ENCODE measurements around the gene MSX1. TPM values are rescaled to one million over a fixed set of nuclear protein-coding genes. Genes with fewer than 3 reads are reported as not detected.

MSX1 gene
- total and polyA plus RNA-seq, 2 donors (not counting 3 experiments of a cell fraction or from before 2014, with no cell fraction given), result 5.0 to 6.2 TPM

DNA sequence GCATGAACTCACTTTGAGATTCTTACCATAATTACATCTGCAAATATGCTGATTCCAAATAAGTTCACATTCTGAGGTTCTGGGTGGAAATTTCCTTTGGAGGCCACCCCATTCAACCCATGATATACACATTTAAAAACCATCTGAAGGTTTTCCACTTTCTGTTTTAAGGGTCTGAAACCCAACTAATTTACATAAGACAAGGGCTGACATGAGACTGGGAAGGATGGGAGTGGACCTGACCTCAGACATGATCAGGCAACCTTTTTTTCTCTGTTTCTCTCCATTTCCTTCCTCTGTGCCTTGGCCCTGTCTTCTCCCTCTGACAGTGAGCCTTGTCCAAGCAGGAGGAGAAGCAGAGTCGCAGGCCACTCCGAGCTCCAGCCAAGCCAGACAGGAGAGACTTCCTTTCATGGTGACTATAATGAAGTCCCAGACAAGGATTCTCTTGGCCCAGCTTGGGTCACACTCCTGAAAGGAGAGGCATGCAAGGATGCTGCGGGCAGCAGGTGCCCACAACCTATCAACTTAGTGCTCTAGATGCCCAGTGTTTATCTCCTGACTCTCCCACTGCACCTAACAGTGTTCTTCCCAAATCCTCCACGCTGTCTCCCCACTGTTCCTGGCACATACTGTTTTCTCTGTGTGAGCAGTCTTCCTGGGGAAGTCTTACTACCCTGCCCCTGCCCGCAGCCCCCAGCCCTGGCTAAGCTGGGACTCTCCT lies 39.9 kb downstream of the MSX1 start:
- Histone ChIP-seq H3K4me1 (ENCODE audit: control insufficient read depth, extremely low read depth, insufficient read depth, low read length) (no peaks in the 10 kb centered on the region), H3K9me1 (replicated peaks; ENCODE audit: control insufficient read depth, extremely low read depth, insufficient read depth, low read length) (no peaks in the 10 kb centered on the region), H3K4me2 (ENCODE audit: insufficient read depth, low read length) (no peak overlapping the region), H3K4me3 (replicated peaks in 1 of 3; ENCODE audit: insufficient read depth in 1 of 3, low read depth in 1 of 3, low read length in 3 of 3) (no peak overlapping the region), H3K27ac (ENCODE audit: insufficient read depth, low read depth, low read length) (no peak overlapping the region), H3K9ac (replicated peaks; ENCODE audit: extremely low read depth, insufficient read depth, low read length) (no peak overlapping the region), H3K79me2 (ENCODE audit: control insufficient read depth, insufficient read depth, low read length) (no peaks in the 10 kb centered on the region), H4K20me1 (replicated peaks; ENCODE audit: control insufficient read depth, extremely low read depth, insufficient read depth, low read length) (no peaks in the 10 kb centered on the region), H3K27me3 (ENCODE audit: control insufficient read depth in 2 of 2, insufficient read depth in 2 of 2, low read length in 2 of 2) (no peaks in the 10 kb centered on the region), H3K36me3 (ENCODE audit: control insufficient read depth in 2 of 2, extremely low read depth in 1 of 2, insufficient read depth in 2 of 2, low read length in 2 of 2) (no peaks in the 10 kb centered on the region), H2AFZ (ENCODE audit: low read depth, low read length) (no peak overlapping the region), H3K9me3 (replicated peaks; ENCODE audit: control insufficient read depth, insufficient read depth, low read length) (no peaks in the 10 kb centered on the region)
- POLR2A ChIA-PET, result no interaction called here
- dilution Hi-C loops (cut with MboI; ENCODE audit: extremely low pct_ligation_motif_present, low sequenced_read_pairs), result no loop called here
- BruUV-seq (replicated peaks), result no TSS peak
- TF ChIP-seq, protein P1, sequence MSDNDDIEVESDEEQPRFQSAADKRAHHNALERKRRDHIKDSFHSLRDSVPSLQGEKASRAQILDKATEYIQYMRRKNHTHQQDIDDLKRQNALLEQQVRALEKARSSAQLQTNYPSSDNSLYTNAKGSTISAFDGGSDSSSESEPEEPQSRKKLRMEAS (IDR thresholded peaks at IDR 0.05; ENCODE audit: insufficient read depth, insufficient read length), result no peak
- TF ChIP-seq POLR2A (IDR thresholded peaks at IDR 0.05; ENCODE audit: low read depth, low read length) (no peak), JUN (IDR thresholded peaks at IDR 0.05; ENCODE audit: borderline replicate concordance, insufficient read depth, insufficient read length, low read depth) (no peak), MYC (IDR thresholded peaks at IDR 0.05; ENCODE audit: low read depth, low read length) (no peak), FOS (IDR thresholded peaks at IDR 0.05; ENCODE audit: borderline replicate concordance, insufficient read depth, low read length) (no peak)
- TF ChIP-seq, protein P2, sequence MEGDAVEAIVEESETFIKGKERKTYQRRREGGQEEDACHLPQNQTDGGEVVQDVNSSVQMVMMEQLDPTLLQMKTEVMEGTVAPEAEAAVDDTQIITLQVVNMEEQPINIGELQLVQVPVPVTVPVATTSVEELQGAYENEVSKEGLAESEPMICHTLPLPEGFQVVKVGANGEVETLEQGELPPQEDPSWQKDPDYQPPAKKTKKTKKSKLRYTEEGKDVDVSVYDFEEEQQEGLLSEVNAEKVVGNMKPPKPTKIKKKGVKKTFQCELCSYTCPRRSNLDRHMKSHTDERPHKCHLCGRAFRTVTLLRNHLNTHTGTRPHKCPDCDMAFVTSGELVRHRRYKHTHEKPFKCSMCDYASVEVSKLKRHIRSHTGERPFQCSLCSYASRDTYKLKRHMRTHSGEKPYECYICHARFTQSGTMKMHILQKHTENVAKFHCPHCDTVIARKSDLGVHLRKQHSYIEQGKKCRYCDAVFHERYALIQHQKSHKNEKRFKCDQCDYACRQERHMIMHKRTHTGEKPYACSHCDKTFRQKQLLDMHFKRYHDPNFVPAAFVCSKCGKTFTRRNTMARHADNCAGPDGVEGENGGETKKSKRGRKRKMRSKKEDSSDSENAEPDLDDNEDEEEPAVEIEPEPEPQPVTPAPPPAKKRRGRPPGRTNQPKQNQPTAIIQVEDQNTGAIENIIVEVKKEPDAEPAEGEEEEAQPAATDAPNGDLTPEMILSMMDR (IDR thresholded peaks at IDR 0.05; ENCODE audit: extremely low read depth in 1 of 2, insufficient read depth in 1 of 2, low read depth in 1 of 2, low read length in 2 of 2), result no peak
- CTCF ChIA-PET, result no interaction called here
- FAIRE-seq (no peak), DNase-seq (ENCODE audit: low read depth, low spot score) (no peak)
- intact Hi-C loops (cut with micrococcal nuclease), result no loop called here
